ENCODE data around the gene C12orf76. TPM values are rescaled to one million over a fixed set of nuclear protein-coding genes. Genes with fewer than 3 reads are reported as not detected.

C12orf76 gene
- polyA plus RNA-seq, 1 donor (not counting 4 experiments of a cell fraction or from before 2014, with no cell fraction given), result 7.3 TPM

- Histone ChIP-seq H2AFZ (ENCODE audit: control insufficient read depth, low read length) (no peak overlapping the region), H3K9me1 (ENCODE audit: control insufficient read depth, extremely low read depth, insufficient read depth, low read length) (no peaks in the 10 kb centered on the region), H3K9ac (ENCODE audit: control insufficient read depth, extremely low read depth, insufficient read depth, low read length) (no peak overlapping the region), H3K4me1 (ENCODE audit: control insufficient read depth, extremely low read depth, insufficient read depth, low read length) (peaks cover 15% of the 10 kb centered on the region), H4K20me1 (ENCODE audit: control insufficient read depth, extremely low read depth, insufficient read depth, low read length) (no peaks in the 10 kb centered on the region), H3K9me3 (ENCODE audit: control insufficient read depth, low read depth, low read length) (no peaks in the 10 kb centered on the region), H3K27me3 (ENCODE audit: control insufficient read depth, extremely low read depth, insufficient read depth, low read length) (no peaks in the 10 kb centered on the region), H3K36me3 (ENCODE audit: control insufficient read depth in 2 of 2, extremely low read depth in 1 of 2, insufficient read depth in 2 of 2, low read length in 2 of 2) (peaks cover 27 to 28% of the 10 kb centered on the region in 2 experiments), H3K79me2 (ENCODE audit: control insufficient read depth, insufficient read depth, low read length) (no peaks in the 10 kb centered on the region), H3K27ac (ENCODE audit: control insufficient read depth, insufficient read depth, low read length) (no peak overlapping the region), H3K4me3 (ENCODE audit: control insufficient read depth in 2 of 3, extremely low read depth in 1 of 3, insufficient read depth in 2 of 3, low read depth in 1 of 3, low read length in 3 of 3) (no peak overlapping the region), H3K4me2 (ENCODE audit: control insufficient read depth, extremely low read depth, insufficient read depth, low read depth, low read length) (no peak overlapping the region)
- TF ChIP-seq EZH2 (IDR thresholded peaks at IDR 0.05; ENCODE audit: low read length) (no peak), CTCF (optimal IDR thresholded peaks at IDR 0.05 in 1 of 3, IDR thresholded peaks at IDR 0.05 in 1 of 3, conservative IDR thresholded peaks at IDR 0.05 in 1 of 3; ENCODE audit: extremely low read depth in 1 of 3, insufficient read depth in 2 of 3, low read length in 3 of 3) (no peak)
- FAIRE-seq (no peak), DNase-seq (ENCODE audit: low read depth, low spot score) (no peak)
- dilution Hi-C loops (cut with MboI; ENCODE audit: extremely low pct_ligation_motif_present, low sequenced_read_pairs), result no loop called here
These were observed 27.4 kb downstream of the C12orf76 start for GRCh38 chr12:110020956-110021355.

GRCh38 chr12:110015132-110015531 lies 33.2 kb downstream of the C12orf76 start:
- H3K79me2 ChIP-seq (ENCODE audit: control insufficient read depth, insufficient read depth, low read length), result peaks cover 16% of the 10 kb centered on the region

More at GRCh38 chr12:110015132-110015531, 33.2 kb downstream of the C12orf76 start:
- no peaks in the 10 kb centered on the region for H3K9me3 ChIP-seq (ENCODE audit: control insufficient read depth, low read depth, low read length)
- TF ChIP-seq EZH2 (IDR thresholded peaks at IDR 0.05; ENCODE audit: low read length), result no peak
- no peak for TF ChIP-seq CTCF (optimal IDR thresholded peaks at IDR 0.05 in 1 of 3, IDR thresholded peaks at IDR 0.05 in 1 of 3, conservative IDR thresholded peaks at IDR 0.05 in 1 of 3; ENCODE audit: extremely low read depth in 1 of 3, insufficient read depth in 2 of 3, low read length in 3 of 3)
- H3K9ac ChIP-seq (ENCODE audit: control insufficient read depth, extremely low read depth, insufficient read depth, low read length), result no peak overlapping the region
- no peaks in the 10 kb centered on the region for H3K27me3 ChIP-seq (ENCODE audit: control insufficient read depth, extremely low read depth, insufficient read depth, low read length)
- no peak overlapping the region for H3K4me2 ChIP-seq (ENCODE audit: control insufficient read depth, extremely low read depth, insufficient read depth, low read depth, low read length)
- H3K27ac ChIP-seq (ENCODE audit: control insufficient read depth, insufficient read depth, low read length), result no peak overlapping the region
- peaks cover 24 to 28% of the 10 kb centered on the region in 2 experiments for H3K36me3 ChIP-seq (ENCODE audit: control insufficient read depth in 2 of 2, extremely low read depth in 1 of 2, insufficient read depth in 2 of 2, low read length in 2 of 2)
- H4K20me1 ChIP-seq (ENCODE audit: control insufficient read depth, extremely low read depth, insufficient read depth, low read length), result no peaks in the 10 kb centered on the region
- peaks cover 3% of the 10 kb centered on the region for H3K9me1 ChIP-seq (ENCODE audit: control insufficient read depth, extremely low read depth, insufficient read depth, low read length)
- no peak for FAIRE-seq
- no peaks in the 10 kb centered on the region for H3K4me1 ChIP-seq (ENCODE audit: control insufficient read depth, extremely low read depth, insufficient read depth, low read length)
- no peak overlapping the region for H3K4me3 ChIP-seq (ENCODE audit: control insufficient read depth in 2 of 3, extremely low read depth in 1 of 3, insufficient read depth in 2 of 3, low read depth in 1 of 3, low read length in 3 of 3)
- DNase-seq (ENCODE audit: low read depth, low spot score), result no peak
- H2AFZ ChIP-seq (ENCODE audit: control insufficient read depth, low read length), result no peak overlapping the region
- dilution Hi-C loops (cut with MboI; ENCODE audit: extremely low pct_ligation_motif_present, low sequenced_read_pairs), result no loop called here

All from keratinocyte (primary cell).